HepG2 (cell line): ENCODE results near the gene KMT2D.

ENCODE experiments used
- FOXA1 ChIP-seq, 2 experiments: fragments of 450-650 bp in 1 of 2; sonication (generic) in 1 of 2; formaldehyde crosslinking in 1 of 2; IDR thresholded peaks; 2 replicates each; pipeline versions ENCODE4 v1.4.0 to v1.6.1; 2016 to 2020; ENCODE audit warnings: missing genetic modification reagents in 1 of 2
- MYC ChIP-seq: sonication (generic); formaldehyde crosslinking; IDR thresholded peaks from 2 replicates; pipeline ENCODE4 v1.9.0; 2021; ENCODE audit warnings: missing genetic modification reagents, borderline replicate concordance
- POLR2A ChIP-seq, 2 experiments: IDR thresholded peaks; 2 replicates each; pipeline ENCODE4 v1.6.1; 2011; ENCODE audit warnings: low read depth in 2 of 2, low read length in 2 of 2, mild to moderate bottlenecking in 1 of 2, moderate library complexity in 1 of 2; ENCODE audit not compliant: insufficient read depth in 1 of 2
- POLR2AphosphoS5 ChIP-seq: IDR thresholded peaks from 2 replicates; pipeline ENCODE4 v1.6.1; 2012; ENCODE audit warnings: low read depth, low read length
- RARA ChIP-seq: IDR thresholded peaks from 2 replicates; pipeline ENCODE4 v1.6.1; 2016; ENCODE audit warnings: missing genetic modification reagents, missing compliant biosample characterization
- SMC3 ChIP-seq: IDR thresholded peaks from 2 replicates; pipeline ENCODE4 v1.6.1; 2011; ENCODE audit warnings: low read length, improper control_type of control experiment
- ZFP41 ChIP-seq: sonication (generic); formaldehyde crosslinking; IDR thresholded peaks from 2 replicates; pipeline ENCODE4 v1.4.0; 2020; ENCODE audit warnings: mild to moderate bottlenecking, missing genetic modification reagents, borderline replicate concordance
- ZZZ3 ChIP-seq: sonication (generic); formaldehyde crosslinking; IDR thresholded peaks from 2 replicates; pipeline ENCODE4 v1.4.0; 2020; ENCODE audit warnings: missing genetic modification reagents, mild to moderate bottlenecking, borderline replicate concordance
- TF ChIP-seq, protein P1 (sequence below): sonication (generic); formaldehyde crosslinking; IDR thresholded peaks from 2 replicates; pipeline ENCODE4 v1.5.0; 2020; ENCODE audit warnings: mild to moderate bottlenecking, missing genetic modification reagents, moderate library complexity

- no peak for TF ChIP-seq SMC3
- no peak for TF ChIP-seq ZFP41 (CRISPR knock-in tag)
- no peak for TF ChIP-seq ZZZ3 (CRISPR knock-in tag)
- TF ChIP-seq POLR2AphosphoS5: no peak
- no peak for TF ChIP-seq FOXA1 (IDR thresholded peaks at IDR 0.05)
- TF ChIP-seq FOXA1 (CRISPR knock-in tag; IDR thresholded peaks at IDR 0.05): no peak
- TF ChIP-seq, protein P1, sequence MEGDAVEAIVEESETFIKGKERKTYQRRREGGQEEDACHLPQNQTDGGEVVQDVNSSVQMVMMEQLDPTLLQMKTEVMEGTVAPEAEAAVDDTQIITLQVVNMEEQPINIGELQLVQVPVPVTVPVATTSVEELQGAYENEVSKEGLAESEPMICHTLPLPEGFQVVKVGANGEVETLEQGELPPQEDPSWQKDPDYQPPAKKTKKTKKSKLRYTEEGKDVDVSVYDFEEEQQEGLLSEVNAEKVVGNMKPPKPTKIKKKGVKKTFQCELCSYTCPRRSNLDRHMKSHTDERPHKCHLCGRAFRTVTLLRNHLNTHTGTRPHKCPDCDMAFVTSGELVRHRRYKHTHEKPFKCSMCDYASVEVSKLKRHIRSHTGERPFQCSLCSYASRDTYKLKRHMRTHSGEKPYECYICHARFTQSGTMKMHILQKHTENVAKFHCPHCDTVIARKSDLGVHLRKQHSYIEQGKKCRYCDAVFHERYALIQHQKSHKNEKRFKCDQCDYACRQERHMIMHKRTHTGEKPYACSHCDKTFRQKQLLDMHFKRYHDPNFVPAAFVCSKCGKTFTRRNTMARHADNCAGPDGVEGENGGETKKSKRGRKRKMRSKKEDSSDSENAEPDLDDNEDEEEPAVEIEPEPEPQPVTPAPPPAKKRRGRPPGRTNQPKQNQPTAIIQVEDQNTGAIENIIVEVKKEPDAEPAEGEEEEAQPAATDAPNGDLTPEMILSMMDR: no peak
- TF ChIP-seq MYC (CRISPR knock-in tag): no peak
- no peak for TF ChIP-seq POLR2A (IDR thresholded peaks at IDR 0.05; ENCODE audit: insufficient read depth in 1 of 2, low read depth in 2 of 2, low read length in 2 of 2)
- TF ChIP-seq RARA (CRISPR knock-in tag): no peak
These were observed 5.5 kb downstream of the KMT2D start for GRCh38 chr12:49055092-49055491.
